Sigmoid colon (tissue), 7 donors: Measurements from ENCODE around the gene ELMOD3. TPM values are rescaled to one million over a fixed set of nuclear protein-coding genes. Genes with fewer than 3 reads are reported as not detected.
"Not testable (repeated sequence)": the region's sequence is repeated elsewhere in the genome, so short reads cannot be mapped to it uniquely, and the experiment has no call there.

Source experiments
- DNase-seq: peaks from one replicate; pipeline ENCODE4 v3.0.0-alpha.2; 2019
- H3K27ac ChIP-seq, 4 donors: fragments of 200-600 bp; sonication (generic); one replicate each; pipeline ENCODE4 v1.5.1; 2016 to 2019; ENCODE audit warnings: mild to moderate bottlenecking in 1 of 4
- H3K27me3 ChIP-seq, 3 donors: fragments of 200-600 bp; sonication (generic); one replicate each; pipeline ENCODE4 v1.5.1; 2019; ENCODE audit warnings: mild to moderate bottlenecking in 1 of 3
- H3K36me3 ChIP-seq, 4 donors: fragments of 200-600 bp; sonication (generic); one replicate each; pipeline ENCODE4 v1.5.1; 2016 to 2019
- H3K4me1 ChIP-seq, 4 donors: fragments of 200-600 bp; sonication (generic); one replicate each; pipeline ENCODE4 v1.5.1; 2017 to 2019
- H3K4me3 ChIP-seq, 4 donors: fragments of 200-600 bp; sonication (generic); one replicate each; pipeline ENCODE4 v1.5.1; 2017 to 2019; ENCODE audit warnings: mild to moderate bottlenecking in 2 of 4, moderate library complexity in 1 of 4
- H3K9me3 ChIP-seq, 4 donors: fragments of 200-600 bp in 3 of 4; sonication (generic) in 3 of 4; one replicate each; pipeline versions ENCODE4 v1.5.1 to v1.6.1; 2013 to 2019
- CTCF ChIP-seq, 4 experiments: fragments of 450-650 bp in 3 of 4; fragments of 200-600 bp in 1 of 4; IDR thresholded peaks; one replicate each; pipeline ENCODE4 v1.5.1; 2016 to 2019; ENCODE audit warnings: antibody characterized with exemption in 4 of 4, mild to moderate bottlenecking in 3 of 4, moderate library complexity in 2 of 4
- EP300 ChIP-seq, 4 donors: sonication (generic); formaldehyde crosslinking; IDR thresholded peaks; one replicate each; pipeline ENCODE4 v1.6.1; 2017; ENCODE audit warnings: antibody characterized with exemption in 4 of 4
- POLR2A ChIP-seq, 2 donors: fragments of 450-650 bp; IDR thresholded peaks; one replicate each; pipeline ENCODE4 v1.6.1; 2016; ENCODE audit warnings: antibody characterized with exemption in 2 of 2, mild to moderate bottlenecking in 2 of 2, moderate library complexity in 2 of 2
- POLR2AphosphoS5 ChIP-seq, 4 donors: sonication (generic); formaldehyde crosslinking; IDR thresholded peaks; one replicate each; pipeline ENCODE4 v1.6.1; 2017; ENCODE audit warnings: antibody characterized with exemption in 4 of 4
- WGBS, 2 donors: extraction: QIAGEN DNeasy Blood & Tissue Kit; methylation state at CpG; one replicate each; pipeline ENCODE4 v1.1.7; 2013; 5-methylcytosine and 5-hydroxymethylcytosine counted together
- intact Hi-C: fragments of 100-400 bp; cut with DNase I; formaldehyde crosslinking; loops from one replicate; pipeline ENCODE4 v1.15.1; 2023
- polyA plus RNA-seq, 3 donors: library from polyadenylated mRNA; stranded (reverse); fragments of 200-250 nt; gene quantifications; one replicate each; pipeline ENCODE4 v1.2.3, GENCODE V29; 2013
- total RNA-seq, 4 donors: library from RNA; depleted of rRNA; stranded (reverse); fragments of >200 nt; gene quantifications; one replicate each; pipeline ENCODE4 v1.1.0, GENCODE V29; 2016
- donor health status: healthy with polysubstance abuse.
- donor health status: Bipolar disorder and iron deficiency.
- donor health status: healthy.

Gene ELMOD3
- total and polyA plus RNA-seq, 7 donors: 11.6 to 26.3 (median 19.7) TPM

GRCh38 chr2:85377083-85377482, 22.5 kb downstream of the ELMOD3 start:
- no peak for DNase-seq
- Histone ChIP-seq H3K36me3 (peaks cover 0 to 58% (median 9%) of the 10 kb centered on the region in 4 donors), H3K27me3 (no peaks in the 10 kb centered on the region), H3K9me3 (no peaks in the 10 kb centered on the region), H3K27ac (no peak overlapping the region), H3K4me1 (no peaks in the 10 kb centered on the region), H3K4me3 (no peak overlapping the region)
- WGBS, 2 donors: 94% methylated on average over 11 of the region's 11 CpGs
- intact Hi-C loops: no loop called here
- TF ChIP-seq EP300 (IDR thresholded peaks at IDR 0.05) (no peak), POLR2AphosphoS5 (IDR thresholded peaks at IDR 0.05) (no peak), CTCF (IDR thresholded peaks at IDR 0.05) (no peak), POLR2A (IDR thresholded peaks at IDR 0.05) (no peak)

GRCh38 chr2:85378257-85378656, 23.7 kb downstream of the ELMOD3 start:
- H3K36me3 ChIP-seq: peaks cover 0 to 60% (median 9%) of the 10 kb centered on the region in 4 donors
- no peak overlapping the region for H3K27ac ChIP-seq
- H3K27me3 ChIP-seq: no peaks in the 10 kb centered on the region
- 94 to 95% methylated on average over 5 of the region's 5 CpGs for WGBS, 2 donors
- no peak overlapping the region for H3K4me3 ChIP-seq
- intact Hi-C loops: no loop called here
- no peaks in the 10 kb centered on the region for H3K9me3 ChIP-seq
- TF ChIP-seq CTCF (IDR thresholded peaks at IDR 0.05): no peak
- TF ChIP-seq POLR2AphosphoS5 (IDR thresholded peaks at IDR 0.05): no peak
- TF ChIP-seq POLR2A (IDR thresholded peaks at IDR 0.05): no peak
- no peak for TF ChIP-seq EP300 (IDR thresholded peaks at IDR 0.05)
- no peak for DNase-seq
- no peaks in the 10 kb centered on the region for H3K4me1 ChIP-seq

DNA sequence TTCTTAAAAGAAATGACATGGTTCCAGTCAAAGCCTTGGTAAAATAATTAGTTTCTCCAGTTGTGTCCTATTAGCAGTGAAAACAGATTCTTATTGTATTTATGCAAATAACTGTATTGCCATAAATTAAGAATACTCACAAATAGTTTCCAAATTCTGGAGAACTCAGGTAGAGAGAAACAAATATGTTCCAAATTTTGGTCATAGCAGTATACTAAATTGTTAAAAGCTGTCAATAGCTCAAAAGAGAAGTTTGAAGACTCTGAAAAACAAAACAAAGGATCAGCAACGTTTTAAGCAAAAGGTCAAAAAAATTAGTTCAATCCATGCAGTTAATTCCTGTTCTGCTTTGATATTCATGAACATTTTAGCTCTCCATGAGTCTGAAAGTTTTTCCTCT, 25.5 kb downstream of the ELMOD3 start:
- Histone ChIP-seq H3K4me3 (no peak overlapping the region), H3K36me3 (peaks cover 0 to 78% (median 9%) of the 10 kb centered on the region in 4 donors), H3K9me3 (no peaks in the 10 kb centered on the region), H3K4me1 (no peaks in the 10 kb centered on the region), H3K27ac (no peak overlapping the region), H3K27me3 (no peaks in the 10 kb centered on the region)
- DNase-seq: no peak
- intact Hi-C loops: no loop called here
- WGBS, 2 donors: 85 to 88% methylated on average over 1 of the region's 1 CpG
- TF ChIP-seq EP300 (IDR thresholded peaks at IDR 0.05): no peak
- no peak for TF ChIP-seq POLR2AphosphoS5 (IDR thresholded peaks at IDR 0.05)
- no peak for TF ChIP-seq CTCF (IDR thresholded peaks at IDR 0.05)
- no peak for TF ChIP-seq POLR2A (IDR thresholded peaks at IDR 0.05)

- WGBS, 2 donors: 92 to 95% methylated on average over 5 of the region's 5 CpGs
- H3K36me3 ChIP-seq: peaks cover 0 to 83% (median 13%) of the 10 kb centered on the region in 4 donors
- H3K27ac ChIP-seq, H3K27me3 ChIP-seq, H3K9me3 ChIP-seq, H3K4me1 ChIP-seq, H3K4me3 ChIP-seq, intact Hi-C loops, DNase-seq: not testable (repeated sequence)
Observed at GRCh38 chr2:85383151-85383550, 28.6 kb downstream of the ELMOD3 start.

GRCh38 chr2:85383850-85384249, 29.3 kb downstream of the ELMOD3 start:
- Histone ChIP-seq H3K4me3 (no peak overlapping the region), H3K27me3 (no peaks in the 10 kb centered on the region), H3K9me3 (no peaks in the 10 kb centered on the region), H3K4me1 (no peaks in the 10 kb centered on the region), H3K36me3 (peaks cover 0 to 83% (median 10%) of the 10 kb centered on the region in 4 donors), H3K27ac (no peak overlapping the region)
- no peak for TF ChIP-seq CTCF (IDR thresholded peaks at IDR 0.05)
- TF ChIP-seq POLR2AphosphoS5 (IDR thresholded peaks at IDR 0.05): no peak
- TF ChIP-seq POLR2A (IDR thresholded peaks at IDR 0.05): no peak
- TF ChIP-seq EP300 (IDR thresholded peaks at IDR 0.05): no peak
- WGBS, 2 donors: 90 to 92% methylated on average over 4 of the region's 4 CpGs
- DNase-seq: no peak
- intact Hi-C loops: no loop called here
